GM19240 (cell line): ENCODE results near the gene CCND1.

Experiments used
- DNase-seq: peaks from one replicate; pipeline ENCODE4 v3.0.0; 2011; ENCODE audit warnings: low spot score; ENCODE audit not compliant: insufficient read length

CCND1 gene

DNA sequence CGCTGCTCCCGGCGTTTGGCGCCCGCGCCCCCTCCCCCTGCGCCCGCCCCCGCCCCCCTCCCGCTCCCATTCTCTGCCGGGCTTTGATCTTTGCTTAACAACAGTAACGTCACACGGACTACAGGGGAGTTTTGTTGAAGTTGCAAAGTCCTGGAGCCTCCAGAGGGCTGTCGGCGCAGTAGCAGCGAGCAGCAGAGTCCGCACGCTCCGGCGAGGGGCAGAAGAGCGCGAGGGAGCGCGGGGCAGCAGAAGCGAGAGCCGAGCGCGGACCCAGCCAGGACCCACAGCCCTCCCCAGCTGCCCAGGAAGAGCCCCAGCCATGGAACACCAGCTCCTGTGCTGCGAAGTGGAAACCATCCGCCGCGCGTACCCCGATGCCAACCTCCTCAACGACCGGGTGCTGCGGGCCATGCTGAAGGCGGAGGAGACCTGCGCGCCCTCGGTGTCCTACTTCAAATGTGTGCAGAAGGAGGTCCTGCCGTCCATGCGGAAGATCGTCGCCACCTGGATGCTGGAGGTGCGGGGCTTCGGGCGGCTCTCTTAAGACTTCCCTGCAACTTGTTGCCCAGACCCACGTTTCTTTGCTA is at the start of gene CCND1:
Gene CCND1 (plus strand): TSS at position 162 of the 587 bp plus-strand sequence. CDS start 158 bp downstream, at position 320.
- no peak for DNase-seq

GRCh38 chr11:69592986-69593650 is 47.8 kb upstream of the CCND1 start:
- no peak for DNase-seq

GRCh38 chr11:69593851-69594250 is 47.1 kb upstream of the CCND1 start:
- no peak for DNase-seq

DNA sequence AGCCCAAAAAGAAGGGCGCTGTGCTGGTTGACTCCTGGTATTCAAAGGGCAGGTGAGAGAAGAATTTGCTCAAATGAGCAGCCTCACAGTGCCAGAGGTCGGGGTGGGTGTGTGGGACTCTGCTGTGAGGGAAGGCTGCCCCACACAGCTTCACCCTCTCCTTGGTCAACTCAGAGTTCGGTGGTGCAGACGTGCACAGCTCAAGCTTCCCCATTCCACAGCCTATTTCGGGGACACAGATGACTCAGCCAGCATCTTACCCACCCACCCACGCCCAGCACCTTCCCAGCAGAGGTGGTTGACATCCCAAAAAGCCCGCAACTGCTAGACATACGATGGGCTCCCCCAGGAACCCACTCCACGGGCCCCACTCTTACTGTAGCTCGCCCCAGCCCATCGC is 46.5 kb upstream of the CCND1 start:
- DNase-seq, result no peak

DNA sequence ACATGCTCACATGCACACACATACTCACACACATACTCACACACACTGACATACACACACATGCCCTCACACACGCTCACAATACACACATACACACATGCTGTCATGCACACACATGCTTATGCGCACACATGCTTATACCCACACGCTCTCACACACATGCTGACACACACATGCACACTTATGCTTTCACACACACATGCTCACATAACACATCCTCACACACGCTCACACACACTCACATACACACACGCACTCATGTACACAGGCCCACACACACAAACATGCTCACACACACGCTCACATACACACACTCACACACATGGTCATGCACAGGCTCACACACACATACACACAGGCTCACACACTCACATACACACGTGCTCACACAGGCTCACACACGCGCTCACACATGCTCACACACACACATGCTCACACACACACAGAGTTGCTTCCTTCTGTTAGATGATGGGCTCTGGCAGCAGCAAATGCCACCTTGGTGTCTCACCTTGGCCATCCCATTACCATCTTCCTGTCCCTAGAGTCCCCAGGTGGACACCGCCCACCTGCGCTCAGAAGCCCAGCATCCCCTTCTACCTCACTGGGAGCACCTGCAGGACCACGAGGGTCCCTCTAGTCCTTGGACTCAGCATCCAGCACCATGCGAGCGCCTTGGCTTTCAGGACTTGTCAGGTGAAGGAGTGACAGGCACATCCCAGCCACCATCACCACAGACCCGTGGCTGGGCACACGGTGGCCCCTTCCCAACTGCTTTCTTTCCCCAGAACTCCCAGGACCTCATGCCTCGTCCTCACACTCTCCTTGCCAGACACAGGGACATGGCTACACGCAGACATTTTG is 44.9 kb upstream of the CCND1 start:
- DNase-seq, result no peak

GRCh38 chr11:69598147-69598546 is 42.8 kb upstream of the CCND1 start:
- DNase-seq, result no peak

- no peak for DNase-seq
Measured at GRCh38 chr11:69599502-69599901, 41.5 kb upstream of the CCND1 start.

DNA sequence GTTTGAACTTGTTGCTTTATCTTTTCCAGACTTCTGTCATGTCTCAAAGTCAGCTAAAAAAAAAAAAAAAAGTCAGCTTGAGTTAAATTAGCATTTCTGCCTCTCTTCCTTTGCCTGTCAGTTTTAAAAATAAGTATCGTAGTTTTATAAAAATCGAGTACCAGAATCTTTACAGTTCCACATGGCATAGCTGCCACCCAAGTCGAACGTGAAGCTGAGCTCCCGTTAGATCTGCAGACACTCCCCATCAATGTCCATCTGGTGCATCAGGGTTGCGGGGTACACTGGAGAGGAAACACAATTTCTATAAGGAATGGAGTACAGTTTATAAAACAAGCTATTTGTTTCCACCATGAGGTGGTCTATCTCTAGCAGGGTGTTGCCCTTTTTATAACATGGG is 41.0 kb upstream of the CCND1 start:
- no peak for DNase-seq

DNA sequence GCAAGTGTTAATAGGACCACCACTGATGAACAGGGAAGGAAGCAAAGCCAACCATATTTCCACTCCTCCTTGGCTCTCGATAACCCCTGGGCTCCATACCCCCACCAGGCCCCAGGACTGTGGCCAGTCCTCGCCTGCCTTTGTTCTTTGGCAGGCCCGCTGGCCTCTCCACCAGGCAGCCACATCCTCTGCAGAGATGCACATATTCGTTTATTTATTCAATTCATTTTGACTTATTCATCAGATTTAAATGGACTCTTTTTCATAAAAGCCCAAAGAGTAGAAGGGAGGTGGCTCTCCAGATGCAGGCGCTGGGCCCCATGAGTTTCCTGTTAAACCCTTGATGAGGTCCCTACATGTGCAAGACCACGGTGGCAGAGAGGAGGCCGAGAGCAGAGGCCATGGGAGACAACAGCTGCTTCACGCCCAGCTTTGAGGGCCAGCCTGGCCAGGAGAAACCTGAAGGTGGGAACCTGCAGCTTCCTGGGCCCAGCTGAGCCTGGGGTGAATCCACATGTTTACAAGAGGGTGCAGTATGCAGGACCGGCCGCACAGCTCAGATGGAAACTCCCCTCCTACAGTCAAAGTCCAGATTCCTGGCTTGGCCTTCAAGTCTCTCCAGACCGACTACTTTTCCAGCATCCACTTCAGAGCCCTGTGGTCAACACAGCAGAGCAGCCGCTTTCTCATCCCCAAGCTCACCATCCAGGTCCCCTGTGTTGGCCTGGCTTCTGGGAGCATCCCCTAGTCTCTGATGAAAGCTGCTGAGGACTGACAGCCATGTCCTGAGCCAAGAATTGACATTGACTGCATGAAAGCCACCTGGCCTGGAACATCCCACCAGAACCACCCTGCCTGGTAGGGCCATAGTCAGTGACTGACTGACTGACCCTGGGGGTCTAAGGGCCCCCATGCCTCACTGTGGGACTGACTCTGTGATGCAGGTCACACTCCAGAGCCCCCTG is 39.7 kb upstream of the CCND1 start:
- no peak for DNase-seq

DNA sequence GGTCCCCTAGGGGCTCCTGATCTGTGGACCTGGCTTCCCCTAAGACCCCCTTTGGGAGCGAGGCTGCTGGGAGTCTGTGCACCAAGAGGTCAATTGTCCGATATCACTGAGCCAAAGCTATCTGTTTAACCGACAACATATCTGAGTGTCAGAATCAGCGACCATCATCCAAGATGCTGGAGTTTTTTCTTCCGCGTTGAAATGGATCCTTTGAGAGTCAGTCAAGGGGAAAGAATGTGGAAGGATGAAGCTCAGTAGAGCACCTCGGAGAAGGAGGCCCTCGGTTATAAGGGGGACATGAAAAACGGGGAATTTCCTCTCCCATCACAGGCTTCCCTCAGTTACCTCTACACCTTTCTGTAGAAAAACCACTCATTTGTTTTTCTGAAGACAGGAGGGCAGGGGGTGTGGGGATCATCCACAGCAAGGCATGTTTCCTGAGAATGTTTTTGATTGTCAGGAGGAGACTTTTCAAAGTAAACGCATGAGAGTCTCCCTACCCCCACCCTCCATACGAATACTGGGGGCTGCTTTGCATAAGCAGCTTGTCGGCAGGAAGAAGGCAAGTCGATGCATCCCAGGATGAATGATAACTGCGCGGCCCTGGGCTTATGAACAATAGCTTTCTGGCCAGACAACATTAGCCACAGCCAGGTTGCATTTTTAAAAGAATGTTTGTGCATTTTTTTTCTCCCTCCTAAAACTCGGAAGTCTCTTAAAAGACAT is 37.7 kb upstream of the CCND1 start:
- no peak for DNase-seq

- DNase-seq, result no peak
Measured at GRCh38 chr11:69604055-69604454, 36.9 kb upstream of the CCND1 start.

DNA sequence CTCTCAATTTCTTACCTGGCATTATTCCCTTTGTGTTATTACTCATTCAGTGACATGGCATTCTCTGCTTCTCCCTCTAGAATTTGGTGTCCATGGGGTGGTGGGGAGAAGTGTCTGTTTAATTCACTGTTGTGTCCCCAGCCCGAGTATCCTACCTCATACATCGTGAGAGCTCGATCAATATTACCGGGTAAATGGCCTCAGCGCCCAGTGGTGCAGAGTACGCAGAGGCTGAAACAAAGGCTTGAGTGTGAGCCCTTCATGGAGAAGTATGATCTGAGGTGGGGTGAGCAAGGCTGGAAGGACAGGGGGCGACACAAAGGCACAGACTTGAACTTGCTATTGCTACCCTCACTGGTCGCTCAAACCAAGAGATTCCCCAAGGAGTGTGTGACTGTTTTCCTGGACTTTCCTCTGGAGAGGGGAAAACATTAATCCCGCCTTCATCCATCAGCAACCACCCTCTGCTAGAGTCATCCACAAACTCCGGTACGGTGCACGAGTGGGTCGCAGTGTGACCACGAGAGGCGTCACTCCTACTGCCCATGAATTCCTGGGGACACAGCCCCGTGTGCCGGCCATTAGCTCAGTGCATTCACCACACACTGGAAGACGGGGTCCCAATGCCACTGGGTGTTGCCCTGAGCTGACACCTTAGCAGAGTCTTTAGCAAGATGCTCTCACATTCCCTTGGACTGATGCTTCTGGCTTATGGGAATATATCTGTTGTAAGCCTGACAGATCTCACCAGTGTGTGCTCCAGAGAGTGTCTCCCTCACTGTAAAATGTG is 35.0 kb upstream of the CCND1 start:
- DNase-seq, result no peak

GRCh38 chr11:69609351-69609750 is 31.6 kb upstream of the CCND1 start:
- DNase-seq, result no peak

- DNase-seq, result no peak
Measured at GRCh38 chr11:69611548-69612526, 29.1 kb upstream of the CCND1 start.

DNA sequence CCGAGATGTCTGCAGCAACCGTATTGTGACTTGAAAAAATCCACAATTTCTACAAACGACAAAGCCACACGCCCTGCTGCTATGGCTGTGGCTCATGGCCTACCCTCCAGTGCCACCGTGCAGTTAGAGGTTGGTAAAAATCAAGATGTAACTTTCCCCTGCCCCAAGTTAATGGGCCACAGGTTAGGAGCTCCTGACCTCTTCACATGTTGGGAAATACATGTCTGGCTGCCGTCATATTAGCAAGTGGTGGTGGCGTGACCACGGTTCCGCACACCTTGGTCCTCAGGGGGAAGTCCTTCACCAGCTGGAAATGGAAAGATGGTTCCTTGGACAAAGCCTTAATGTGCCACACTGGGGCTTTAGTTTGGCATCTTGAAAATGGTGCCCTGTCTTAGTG is 27.4 kb upstream of the CCND1 start:
- DNase-seq, result no peak

DNA sequence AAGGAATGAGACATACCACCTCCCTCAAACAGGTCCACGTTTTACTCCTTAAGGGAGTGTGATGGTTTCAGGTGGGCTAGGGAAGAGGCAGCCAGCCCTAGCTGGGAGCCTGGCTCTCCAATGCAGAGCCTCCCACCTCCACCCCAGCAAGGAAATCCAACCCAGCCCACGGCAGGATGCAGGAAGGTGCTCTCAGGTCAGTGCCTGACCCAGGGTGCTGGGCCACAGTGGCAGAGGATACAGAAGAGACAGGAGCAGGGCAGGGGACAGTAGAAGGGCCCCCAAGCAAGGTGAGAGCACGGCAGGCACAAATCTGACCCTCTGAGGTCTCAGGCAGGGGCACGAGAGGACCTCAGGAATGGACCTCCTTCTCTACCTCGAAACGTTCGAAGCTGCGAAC is 26.9 kb upstream of the CCND1 start:
- DNase-seq, result no peak

- DNase-seq, result no peak
Measured at GRCh38 chr11:69615545-69616278, 25.2 kb upstream of the CCND1 start.

GRCh38 chr11:69617220-69617619 is 23.7 kb upstream of the CCND1 start:
- DNase-seq, result no peak
